Inflammatory macrophage treated with lipopolysaccharide for 1 hour (primary cell): ENCODE measurements around the gene KDM4F.
A peak's percentile ranks its signal among the peaks of the same experiment; 100 is the strongest.
"Not testable (repeated sequence)": the region's sequence is repeated elsewhere in the genome, so short reads cannot be mapped to it uniquely, and the experiment has no call there.

Experiments used
- DNase-seq, 2 donors: peaks; one replicate each; pipeline ENCODE4 v3.0.0-alpha.2; 2020 to 2022

Gene KDM4F

GRCh38 chr11:95049122-95049521, at the start of gene KDM4F:
TSS of gene KDM4F (plus strand) at chr11:95049422.
- not testable (repeated sequence) for DNase-seq

GRCh38 chr11:95003716-95004115, 45.5 kb upstream of the KDM4F start:
- DNase-seq, result peak; percentile 44 to 63

GRCh38 chr11:95005642-95006041, 43.6 kb upstream of the KDM4F start:
- no peak for DNase-seq

- DNase-seq, result no peak
Observed at GRCh38 chr11:95011376-95011775, 37.8 kb upstream of the KDM4F start.

GRCh38 chr11:95014184-95014821, 34.9 kb upstream of the KDM4F start:
- no peak for DNase-seq

GRCh38 chr11:95016139-95016538, 33.1 kb upstream of the KDM4F start:
- DNase-seq, result no peak

- not testable (repeated sequence) for DNase-seq
Observed at GRCh38 chr11:95021468-95021867, 27.8 kb upstream of the KDM4F start.

GRCh38 chr11:95024958-95025357, 24.3 kb upstream of the KDM4F start, which contains the start of gene KDM4E:
TSS of gene KDM4E (plus strand) at chr11:95025258. CDS start at chr11:95025558, 300 bp downstream.
- no peak for DNase-seq

- not testable (repeated sequence) for DNase-seq
Observed at GRCh38 chr11:95025594-95025993, 23.6 kb upstream of the KDM4F start.

GRCh38 chr11:95028357-95028756, 20.9 kb upstream of the KDM4F start:
- DNase-seq, result peak in 1 of 2 donors; percentile 9

GRCh38 chr11:95033051-95033450, 16.2 kb upstream of the KDM4F start:
- DNase-seq, result no peak

GRCh38 chr11:95035316-95035715, 13.9 kb upstream of the KDM4F start:
- no peak for DNase-seq

GRCh38 chr11:95037356-95038035, 11.7 kb upstream of the KDM4F start:
- not testable (repeated sequence) for DNase-seq

- no peak for DNase-seq
Observed at GRCh38 chr11:95042239-95042638, 7.0 kb upstream of the KDM4F start.

- DNase-seq, result no peak
Observed at GRCh38 chr11:95042906-95043305, 6.3 kb upstream of the KDM4F start.

GRCh38 chr11:95044010-95044409, 5.2 kb upstream of the KDM4F start:
- DNase-seq, result no peak

- DNase-seq, result no peak
Observed at GRCh38 chr11:95045812-95046211, 3.4 kb upstream of the KDM4F start.

- DNase-seq, result no peak
Observed at GRCh38 chr11:95050595-95051202, 1.5 kb downstream of the KDM4F start.

- DNase-seq, result no peak
Observed at GRCh38 chr11:95054356-95054755, 5.1 kb downstream of the KDM4F start.

- no peak for DNase-seq
Observed at GRCh38 chr11:95055283-95055897, 6.2 kb downstream of the KDM4F start.

GRCh38 chr11:95057959-95058358, 8.7 kb downstream of the KDM4F start:
- DNase-seq, result no peak

- no peak for DNase-seq
Observed at GRCh38 chr11:95058621-95059020, 9.4 kb downstream of the KDM4F start.

- no peak for DNase-seq
Observed at GRCh38 chr11:95059046-95059445, 9.8 kb downstream of the KDM4F start.

GRCh38 chr11:95065336-95065735, 16.1 kb downstream of the KDM4F start:
- DNase-seq, result no peak
